GM19324 (cell line): ENCODE results near the gene FST.

Experiments used
- ATAC-seq: cut with Tn5 transposase; IDR thresholded peaks from one replicate; pipeline ENCODE4 v1.9.1; 2021; ENCODE audit warnings: mild to moderate bottlenecking, moderate library complexity; ENCODE audit not compliant: unreplicated experiment, low FRiP score

The FST gene

GRCh38 chr5:53508125-53508524 lies 27.7 kb downstream of the FST start:
- no peak for ATAC-seq

- ATAC-seq, result no peak
These were observed 32.1 kb downstream of the FST start for GRCh38 chr5:53512539-53512938.

GRCh38 chr5:53515988-53516387 lies 35.6 kb downstream of the FST start:
- ATAC-seq, result no peak

- no peak for ATAC-seq
These were observed 40.4 kb downstream of the FST start for GRCh38 chr5:53520813-53521212.
